Activated T-helper 2 cell treated with anti-CD3 and anti-CD28 coated beads, Interferon-gamma antibody, Interleukin-2, Interleukin-4, amounts not matched to agents 10 μg/mL and 5 μg/mL and 100 μg/mL, durations not matched to agents 14 hours and 24 hours and 36 hours (primary cell): Measurements from ENCODE around the gene ZBTB7C. TPM values are rescaled to one million over a fixed set of nuclear protein-coding genes. Genes with fewer than 3 reads are reported as not detected.

Experiments
- DNase-seq: peaks from one replicate; pipeline ENCODE4 v3.0.0; 2021; ENCODE audit warnings: low spot score
- H3K27ac Mint-ChIP-seq: one replicate; pipeline ENCODE4 v1.8.0; 2021; ENCODE audit warnings: mixed read lengths
- H3K27me3 Mint-ChIP-seq: one replicate; pipeline ENCODE4 v1.8.0; 2021; ENCODE audit warnings: low read depth, mixed read lengths
- H3K36me3 Mint-ChIP-seq: one replicate; pipeline ENCODE4 v1.8.0; 2021; ENCODE audit warnings: low read depth, mixed read lengths
- H3K4me1 Mint-ChIP-seq: one replicate; pipeline ENCODE4 v1.8.0; 2021; ENCODE audit warnings: low read depth, mixed read lengths
- H3K4me3 Mint-ChIP-seq: one replicate; pipeline ENCODE4 v1.8.0; 2021; ENCODE audit warnings: low read depth, mild to moderate bottlenecking, moderate library complexity, mixed read lengths
- H3K9me3 Mint-ChIP-seq: one replicate; pipeline ENCODE4 v1.8.0; 2021; ENCODE audit warnings: mixed read lengths
- intact Hi-C: fragments of 100-400 bp; cut with micrococcal nuclease; formaldehyde crosslinking; loops from one replicate; pipeline ENCODE4 v1.15.1; 2023
- total RNA-seq: library from RNA; stranded (reverse); gene quantifications from 2 replicates; pipeline ENCODE4 v1.2.3, GENCODE V29; 2022

Gene ZBTB7C
- total RNA-seq, 1 donor from 2014 or later = 0.21 TPM

DNA sequence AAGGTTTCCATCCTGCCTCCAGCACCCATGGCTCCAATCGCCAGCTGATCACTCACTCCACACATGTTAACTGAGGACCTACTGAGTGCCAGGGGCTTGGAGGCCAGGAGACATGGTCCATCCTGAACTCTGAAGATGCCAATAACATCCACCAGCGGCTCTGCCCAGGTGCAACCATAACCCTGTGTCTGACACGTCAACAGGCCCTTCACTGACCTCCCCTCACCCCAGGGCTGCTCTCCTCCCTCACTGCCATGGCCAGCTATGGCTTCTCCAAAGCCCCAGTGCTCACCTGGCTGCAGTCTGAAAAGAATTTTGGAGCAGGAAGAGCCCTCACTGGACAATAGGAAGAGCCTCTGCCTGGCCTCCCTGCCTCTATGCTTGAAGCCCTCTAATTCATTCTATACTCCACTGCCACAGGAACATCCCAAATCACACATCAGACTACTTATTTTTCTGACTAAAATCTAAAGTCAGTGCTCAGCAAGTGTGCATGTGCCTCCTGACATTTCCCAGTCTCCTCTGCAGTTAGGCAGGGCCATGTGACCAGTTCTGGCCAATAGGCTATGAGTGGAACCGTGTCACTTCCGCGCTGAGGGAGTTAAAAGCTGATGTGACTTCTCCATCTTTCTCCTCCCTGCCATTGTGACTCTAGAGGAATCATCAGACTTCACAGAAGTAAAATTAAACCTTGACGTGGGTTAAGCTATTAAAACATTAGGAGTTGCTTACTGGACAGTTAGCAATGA, 37.2 kb downstream of the ZBTB7C start:
- intact Hi-C loops = no loop called here
- H3K36me3 Mint-ChIP-seq = no peaks in the 10 kb centered on the region
- peaks cover 18% of the 10 kb centered on the region for H3K27me3 Mint-ChIP-seq
- H3K4me3 Mint-ChIP-seq = no peak overlapping the region
- H3K9me3 Mint-ChIP-seq = no peaks in the 10 kb centered on the region
- H3K27ac Mint-ChIP-seq = no peak overlapping the region
- no peak for DNase-seq
- H3K4me1 Mint-ChIP-seq = no peaks in the 10 kb centered on the region

- Mint-ChIP-seq H3K27ac (no peak overlapping the region), H3K4me1 (no peaks in the 10 kb centered on the region), H3K9me3 (peaks cover 6% of the 10 kb centered on the region), H3K27me3 (peaks cover 23% of the 10 kb centered on the region), H3K4me3 (no peak overlapping the region), H3K36me3 (no peaks in the 10 kb centered on the region)
- DNase-seq = no peak
- intact Hi-C loops = no loop called here
Observed at GRCh38 chr18:48367557-48367956, 41.6 kb downstream of the ZBTB7C start.

GRCh38 chr18:48365965-48366364, 43.2 kb downstream of the ZBTB7C start:
- no peak for DNase-seq
- Mint-ChIP-seq H3K27ac (no peak overlapping the region), H3K9me3 (peaks cover 6% of the 10 kb centered on the region), H3K4me3 (no peak overlapping the region), H3K27me3 (peaks cover 23% of the 10 kb centered on the region), H3K4me1 (no peaks in the 10 kb centered on the region), H3K36me3 (no peaks in the 10 kb centered on the region)
- intact Hi-C loops = no loop called here

DNA sequence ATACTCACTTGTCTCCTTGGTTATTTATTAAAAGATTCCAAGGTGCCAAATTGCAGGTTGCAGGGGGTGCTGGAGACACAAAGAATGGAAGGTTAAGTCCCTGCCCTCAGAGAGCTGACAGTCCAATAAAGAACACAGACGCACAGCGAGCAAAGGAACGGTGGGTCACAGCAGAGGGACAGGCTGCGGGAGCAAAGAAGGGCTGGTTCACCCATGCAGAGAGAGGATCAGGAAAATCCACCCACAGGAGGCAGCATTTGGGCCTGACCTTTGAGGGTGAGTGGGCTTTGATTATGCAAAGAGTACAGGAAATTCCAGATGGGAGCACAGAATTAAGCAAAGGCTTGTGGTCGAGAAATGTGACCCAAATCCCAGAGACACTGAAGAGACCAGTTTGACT, 45.0 kb downstream of the ZBTB7C start:
- Mint-ChIP-seq H3K27me3 (peaks cover 19% of the 10 kb centered on the region), H3K4me3 (no peak overlapping the region), H3K36me3 (no peaks in the 10 kb centered on the region), H3K4me1 (no peaks in the 10 kb centered on the region), H3K9me3 (peaks cover 6% of the 10 kb centered on the region), H3K27ac (no peak overlapping the region)
- no peak for DNase-seq
- intact Hi-C loops = no loop called here

GRCh38 chr18:48363175-48363574, 46.0 kb downstream of the ZBTB7C start:
- H3K9me3 Mint-ChIP-seq = peaks cover 6% of the 10 kb centered on the region
- no peak overlapping the region for H3K27ac Mint-ChIP-seq
- H3K4me3 Mint-ChIP-seq = no peak overlapping the region
- H3K4me1 Mint-ChIP-seq = no peaks in the 10 kb centered on the region
- intact Hi-C loops = no loop called here
- no peaks in the 10 kb centered on the region for H3K36me3 Mint-ChIP-seq
- no peak for DNase-seq
- peaks cover 11% of the 10 kb centered on the region for H3K27me3 Mint-ChIP-seq

GRCh38 chr18:48361801-48362200, 47.4 kb downstream of the ZBTB7C start:
- intact Hi-C loops = no loop called here
- H3K9me3 Mint-ChIP-seq = peaks cover 6% of the 10 kb centered on the region
- peaks cover 8% of the 10 kb centered on the region for H3K27me3 Mint-ChIP-seq
- H3K4me1 Mint-ChIP-seq = no peaks in the 10 kb centered on the region
- H3K27ac Mint-ChIP-seq = no peak overlapping the region
- H3K4me3 Mint-ChIP-seq = no peak overlapping the region
- H3K36me3 Mint-ChIP-seq = no peaks in the 10 kb centered on the region
- no peak for DNase-seq

DNA sequence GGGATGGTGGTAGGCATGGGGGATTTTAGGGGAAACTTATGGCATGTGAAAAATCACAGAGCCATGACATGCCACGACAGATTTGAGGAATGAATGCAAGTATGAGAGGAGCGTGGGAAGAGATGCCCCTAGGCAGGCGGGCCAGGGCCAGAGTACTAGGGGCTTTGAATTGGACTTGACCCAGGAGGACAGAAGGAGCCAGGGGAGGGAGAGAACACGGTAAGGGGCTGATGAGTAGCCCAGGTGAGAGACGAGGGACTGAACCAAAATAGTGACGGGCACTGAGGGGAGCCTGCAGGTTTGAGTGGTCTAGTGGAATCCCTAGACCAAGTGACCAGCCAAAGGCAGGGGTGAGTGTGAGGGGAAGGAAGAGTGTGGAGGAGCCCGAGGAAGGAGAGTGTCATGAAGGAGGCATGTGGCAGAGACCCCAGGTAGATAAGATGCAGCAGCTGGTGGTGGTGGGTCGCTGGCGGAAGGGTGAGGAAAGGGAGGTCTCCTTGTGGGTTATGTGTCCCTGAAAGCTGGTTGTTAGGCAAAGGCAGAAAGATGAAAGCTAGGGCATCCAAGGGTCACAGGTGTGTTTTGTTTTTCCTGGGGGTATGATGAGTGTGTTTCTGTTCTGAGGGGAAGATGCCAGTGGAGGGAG, 48.7 kb downstream of the ZBTB7C start:
- Mint-ChIP-seq H3K4me1 (no peaks in the 10 kb centered on the region), H3K36me3 (no peaks in the 10 kb centered on the region), H3K27ac (no peak overlapping the region), H3K4me3 (no peak overlapping the region), H3K9me3 (peaks cover 4% of the 10 kb centered on the region), H3K27me3 (peaks cover 6% of the 10 kb centered on the region)
- no peak for DNase-seq
- intact Hi-C loops = no loop called here

- no peaks in the 10 kb centered on the region for H3K36me3 Mint-ChIP-seq
- H3K27ac Mint-ChIP-seq = no peak overlapping the region
- peaks cover 6% of the 10 kb centered on the region for H3K27me3 Mint-ChIP-seq
- intact Hi-C loops = no loop called here
- DNase-seq = no peak
- no peaks in the 10 kb centered on the region for H3K4me1 Mint-ChIP-seq
- no peak overlapping the region for H3K4me3 Mint-ChIP-seq
- H3K9me3 Mint-ChIP-seq = no peaks in the 10 kb centered on the region
Observed at GRCh38 chr18:48359626-48360025, 49.6 kb downstream of the ZBTB7C start.

GRCh38 chr18:48358868-48359267, 50.3 kb downstream of the ZBTB7C start:
- Mint-ChIP-seq H3K27ac (no peak overlapping the region), H3K9me3 (no peaks in the 10 kb centered on the region), H3K4me3 (no peak overlapping the region), H3K36me3 (no peaks in the 10 kb centered on the region), H3K27me3 (peaks cover 2% of the 10 kb centered on the region), H3K4me1 (no peaks in the 10 kb centered on the region)
- intact Hi-C loops = no loop called here
- no peak for DNase-seq

DNA sequence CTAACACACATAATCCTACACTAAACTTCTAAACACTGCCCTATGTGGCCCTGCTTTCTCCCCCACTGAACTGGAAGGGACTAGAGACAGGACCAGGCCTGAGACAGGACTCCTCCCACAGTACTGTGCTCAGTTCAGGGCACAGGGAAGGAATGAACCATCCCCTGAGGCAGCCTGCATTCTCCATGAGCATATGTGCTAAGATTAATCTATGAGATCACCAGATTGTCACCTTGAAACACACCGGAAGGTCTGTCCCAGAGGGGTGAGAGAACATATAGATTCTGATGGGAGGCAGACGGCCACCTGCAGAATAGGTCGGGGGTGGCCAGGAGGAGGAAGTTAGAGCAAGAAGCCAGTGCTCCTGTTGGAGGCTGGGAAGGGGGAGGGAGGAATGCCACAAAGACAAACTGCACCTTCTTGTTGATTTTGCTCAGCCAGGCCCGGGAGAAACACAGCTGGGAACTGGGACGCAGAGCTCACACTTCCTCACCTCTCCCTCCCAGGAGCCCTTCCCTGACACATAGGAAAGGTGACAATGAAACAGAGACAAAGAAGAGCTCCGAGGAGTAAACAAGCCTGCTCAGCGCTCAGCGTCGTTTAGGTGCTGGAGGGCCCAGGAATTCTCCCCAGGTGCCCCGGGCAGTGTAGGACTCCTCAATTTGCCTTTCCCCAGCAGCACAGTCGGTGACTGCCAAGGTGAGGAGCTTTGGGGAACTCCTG, 52.1 kb downstream of the ZBTB7C start:
- Mint-ChIP-seq H3K4me3 (no peak overlapping the region), H3K27me3 (no peaks in the 10 kb centered on the region), H3K27ac (no peak overlapping the region), H3K9me3 (no peaks in the 10 kb centered on the region), H3K4me1 (no peaks in the 10 kb centered on the region), H3K36me3 (no peaks in the 10 kb centered on the region)
- intact Hi-C loops = no loop called here
- DNase-seq = no peak

GRCh38 chr18:48356151-48356745, 52.9 kb downstream of the ZBTB7C start:
- Mint-ChIP-seq H3K4me3 (no peak overlapping the region), H3K27ac (no peak overlapping the region), H3K9me3 (no peaks in the 10 kb centered on the region), H3K4me1 (no peaks in the 10 kb centered on the region), H3K36me3 (no peaks in the 10 kb centered on the region), H3K27me3 (no peaks in the 10 kb centered on the region)
- DNase-seq = no peak
- intact Hi-C loops = no loop called here

- no peaks in the 10 kb centered on the region for H3K27me3 Mint-ChIP-seq
- no peaks in the 10 kb centered on the region for H3K36me3 Mint-ChIP-seq
- intact Hi-C loops = no loop called here
Observed at GRCh38 chr18:48355276-48356115, 53.7 kb downstream of the ZBTB7C start.

More at GRCh38 chr18:48355276-48356115, 53.7 kb downstream of the ZBTB7C start:
- no peak for DNase-seq
- Mint-ChIP-seq H3K4me1 (no peaks in the 10 kb centered on the region), H3K27ac (no peak overlapping the region), H3K4me3 (no peak overlapping the region), H3K9me3 (no peaks in the 10 kb centered on the region)
